Endodermal cell (in vitro differentiated cells): ENCODE results near the gene TRABD2B. TPM values are rescaled to one million over a fixed set of nuclear protein-coding genes. Genes with fewer than 3 reads are reported as not detected.

Experiments
- DNase-seq: peaks from one replicate; pipeline ENCODE4 v3.0.0-alpha.2; 2017
- H3K27ac ChIP-seq: 2 replicates; pipeline ENCODE4 v1.5.1; 2013; ENCODE audit warnings: mild to moderate bottlenecking, low read depth, low read length, moderate library complexity
- H3K27me3 ChIP-seq: 2 replicates; pipeline ENCODE4 v1.6.1; 2013; ENCODE audit warnings: mild to moderate bottlenecking, low read length, moderate library complexity; ENCODE audit not compliant: insufficient read depth, control insufficient read depth, poor library complexity, severe bottlenecking
- H3K36me3 ChIP-seq: 2 replicates; pipeline ENCODE4 v1.7.0; 2013; ENCODE audit warnings: mild to moderate bottlenecking, low read length, moderate library complexity; ENCODE audit not compliant: control insufficient read depth, insufficient read depth
- H3K4me1 ChIP-seq: one replicate; pipeline ENCODE4 v1.7.0; 2013; ENCODE audit warnings: low read length; ENCODE audit not compliant: control insufficient read depth, insufficient read depth
- H3K4me3 ChIP-seq: 2 replicates; pipeline ENCODE4 v1.5.1; 2013; ENCODE audit warnings: mild to moderate bottlenecking, low read length, moderate library complexity
- H3K9ac ChIP-seq: 2 replicates; pipeline ENCODE4 v1.6.1; 2013; ENCODE audit warnings: mild to moderate bottlenecking, low read length, moderate library complexity; ENCODE audit not compliant: poor library complexity, severe bottlenecking; ENCODE audit errors: extremely low read depth
- H3K9me3 ChIP-seq: 2 replicates; pipeline ENCODE4 v1.6.1; 2013; ENCODE audit warnings: mild to moderate bottlenecking, low read length, moderate library complexity; ENCODE audit not compliant: control insufficient read depth
- H3K27ac Mint-ChIP-seq: 2 replicates; pipeline ENCODE4 v1.8.0; 2020; ENCODE audit warnings: mixed read lengths
- H3K27me3 Mint-ChIP-seq: 2 replicates; pipeline ENCODE4 v1.8.0; 2021; ENCODE audit warnings: mild to moderate bottlenecking, mixed read lengths; ENCODE audit not compliant: insufficient read depth
- H3K36me3 Mint-ChIP-seq: 2 replicates; pipeline ENCODE4 v1.8.0; 2020; ENCODE audit warnings: low read depth, mixed read lengths
- H3K4me1 Mint-ChIP-seq: 2 replicates; pipeline ENCODE4 v1.8.0; 2020; ENCODE audit warnings: mixed read lengths
- H3K4me3 Mint-ChIP-seq: 2 replicates; pipeline ENCODE4 v1.8.0; 2020; ENCODE audit warnings: mild to moderate bottlenecking, moderate library complexity, mixed read lengths
- H3K9me3 Mint-ChIP-seq: 2 replicates; pipeline ENCODE4 v1.8.0; 2020; ENCODE audit warnings: mild to moderate bottlenecking, mixed read lengths
- WGBS, 2 experiments: methylation state at CpG; one replicate each; pipeline versions ENCODE4 v1.1.5 to v1.1.7; 2013; ENCODE audit warnings: missing lambda C conversion rate in 2 of 2, mixed read lengths in 1 of 2; ENCODE audit not compliant: insufficient coverage in 1 of 2, insufficient read length in 1 of 2; 5-methylcytosine and 5-hydroxymethylcytosine counted together
- total RNA-seq, 2 donors: library from RNA; stranded (reverse); fragmentation: NEBNext Ultra II Directional in 1 of 2; extraction: Animal tissue kit (Norgen Biotek cat#: 25700) in 1 of 2; gene quantifications; 2 replicates in 1 of 2; 3 replicates in 1 of 2; pipeline ENCODE4 v1.2.1, GENCODE V29; 2021
- TF ChIP-seq, protein P1 (sequence below): fragments of 200-600 bp; sonication (generic); conservative IDR thresholded peaks from 2 replicates; pipeline ENCODE4 v1.5.0; 2021; ENCODE audit warnings: antibody characterized with exemption, mild to moderate bottlenecking

TRABD2B gene
- total RNA-seq, 2 donors from 2014 or later = 24.4 to 28.0 TPM

- TF ChIP-seq, protein P1, sequence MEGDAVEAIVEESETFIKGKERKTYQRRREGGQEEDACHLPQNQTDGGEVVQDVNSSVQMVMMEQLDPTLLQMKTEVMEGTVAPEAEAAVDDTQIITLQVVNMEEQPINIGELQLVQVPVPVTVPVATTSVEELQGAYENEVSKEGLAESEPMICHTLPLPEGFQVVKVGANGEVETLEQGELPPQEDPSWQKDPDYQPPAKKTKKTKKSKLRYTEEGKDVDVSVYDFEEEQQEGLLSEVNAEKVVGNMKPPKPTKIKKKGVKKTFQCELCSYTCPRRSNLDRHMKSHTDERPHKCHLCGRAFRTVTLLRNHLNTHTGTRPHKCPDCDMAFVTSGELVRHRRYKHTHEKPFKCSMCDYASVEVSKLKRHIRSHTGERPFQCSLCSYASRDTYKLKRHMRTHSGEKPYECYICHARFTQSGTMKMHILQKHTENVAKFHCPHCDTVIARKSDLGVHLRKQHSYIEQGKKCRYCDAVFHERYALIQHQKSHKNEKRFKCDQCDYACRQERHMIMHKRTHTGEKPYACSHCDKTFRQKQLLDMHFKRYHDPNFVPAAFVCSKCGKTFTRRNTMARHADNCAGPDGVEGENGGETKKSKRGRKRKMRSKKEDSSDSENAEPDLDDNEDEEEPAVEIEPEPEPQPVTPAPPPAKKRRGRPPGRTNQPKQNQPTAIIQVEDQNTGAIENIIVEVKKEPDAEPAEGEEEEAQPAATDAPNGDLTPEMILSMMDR = no peak
- Mint-ChIP-seq H3K4me1 (no peaks in the 10 kb centered on the region), H3K4me3 (no peak overlapping the region), H3K36me3 (peaks cover 60% of the 10 kb centered on the region), H3K9me3 (no peaks in the 10 kb centered on the region), H3K27me3 (no peaks in the 10 kb centered on the region), H3K27ac (no peak overlapping the region)
- DNase-seq = no peak
- Histone ChIP-seq H3K27ac (no peak overlapping the region), H3K4me3 (no peak overlapping the region), H3K9ac (no peak overlapping the region), H3K36me3 (peaks cover 86% of the 10 kb centered on the region), H3K27me3 (no peaks in the 10 kb centered on the region), H3K4me1 (no peaks in the 10 kb centered on the region), H3K9me3 (no peaks in the 10 kb centered on the region)
- WGBS, 2 experiments = 95 to 97% methylated on average over 5 to 9 of the region's 9 CpGs
Observed at GRCh38 chr1:47794530-47794929, 202.7 kb downstream of the TRABD2B start.

DNA sequence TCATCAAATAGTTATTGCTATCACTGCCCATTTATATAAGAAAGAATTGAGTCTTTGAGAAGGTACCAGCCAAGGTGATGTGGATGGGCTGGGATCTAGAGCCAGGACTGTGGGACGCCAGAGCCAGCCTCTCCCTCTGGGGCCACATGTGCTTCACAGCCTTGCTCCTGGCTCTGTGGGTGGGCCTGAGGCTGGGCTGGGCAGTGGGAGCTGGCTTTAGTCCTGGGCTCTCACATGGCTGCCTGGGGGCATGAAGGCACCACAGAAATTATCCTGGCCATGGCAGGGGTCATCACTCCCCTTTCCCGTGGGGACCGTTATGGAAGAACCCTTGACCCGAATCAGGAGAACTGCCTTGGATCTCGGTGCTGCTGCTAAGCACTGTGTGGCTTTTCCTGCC, 203.1 kb downstream of the TRABD2B start:
- TF ChIP-seq, protein P1 = no peak
- WGBS, 2 experiments = 95 to 100% methylated on average over 4 to 5 of the region's 5 CpGs

GRCh38 chr1:47793563-47793962, 203.6 kb downstream of the TRABD2B start:
- Mint-ChIP-seq H3K9me3 (no peaks in the 10 kb centered on the region), H3K27me3 (no peaks in the 10 kb centered on the region), H3K4me1 (no peaks in the 10 kb centered on the region), H3K36me3 (peaks cover 65% of the 10 kb centered on the region), H3K4me3 (no peak overlapping the region), H3K27ac (no peak overlapping the region)
- peaks cover 88% of the 10 kb centered on the region for H3K36me3 ChIP-seq
- DNase-seq = no peak
- TF ChIP-seq, protein P1 = no peak
- no peak overlapping the region for H3K4me3 ChIP-seq
- H3K9ac ChIP-seq = no peak overlapping the region
- H3K4me1 ChIP-seq = no peaks in the 10 kb centered on the region
- no peaks in the 10 kb centered on the region for H3K9me3 ChIP-seq
- H3K27me3 ChIP-seq = no peaks in the 10 kb centered on the region
- no peak overlapping the region for H3K27ac ChIP-seq

More for the DNA sequence above, 203.1 kb downstream of the TRABD2B start:
- peaks cover 62% of the 10 kb centered on the region for H3K36me3 Mint-ChIP-seq
- no peaks in the 10 kb centered on the region for H3K4me1 ChIP-seq
- no peaks in the 10 kb centered on the region for H3K9me3 ChIP-seq
- no peak overlapping the region for H3K27ac Mint-ChIP-seq
- no peak for DNase-seq
- no peaks in the 10 kb centered on the region for H3K4me1 Mint-ChIP-seq
- H3K27ac ChIP-seq = no peak overlapping the region
- H3K27me3 Mint-ChIP-seq = no peaks in the 10 kb centered on the region
- no peak overlapping the region for H3K4me3 ChIP-seq
- no peaks in the 10 kb centered on the region for H3K9me3 Mint-ChIP-seq
- H3K27me3 ChIP-seq = no peaks in the 10 kb centered on the region
- no peak overlapping the region for H3K9ac ChIP-seq
- no peak overlapping the region for H3K4me3 Mint-ChIP-seq
- H3K36me3 ChIP-seq = peaks cover 88% of the 10 kb centered on the region
